Activated naive CD4-positive, alpha-beta T cell treated with Interleukin-2 at 50 U/mL for 16 hours (primary cell): Measurements from ENCODE around the gene FUCA1.
"Not testable (repeated sequence)": the region's sequence is repeated elsewhere in the genome, so short reads cannot be mapped to it uniquely, and the experiment has no call there.

Experiments used
- DNase-seq: peaks from one replicate; pipeline ENCODE4 v3.0.0-alpha.2; 2020

FUCA1 gene

DNA sequence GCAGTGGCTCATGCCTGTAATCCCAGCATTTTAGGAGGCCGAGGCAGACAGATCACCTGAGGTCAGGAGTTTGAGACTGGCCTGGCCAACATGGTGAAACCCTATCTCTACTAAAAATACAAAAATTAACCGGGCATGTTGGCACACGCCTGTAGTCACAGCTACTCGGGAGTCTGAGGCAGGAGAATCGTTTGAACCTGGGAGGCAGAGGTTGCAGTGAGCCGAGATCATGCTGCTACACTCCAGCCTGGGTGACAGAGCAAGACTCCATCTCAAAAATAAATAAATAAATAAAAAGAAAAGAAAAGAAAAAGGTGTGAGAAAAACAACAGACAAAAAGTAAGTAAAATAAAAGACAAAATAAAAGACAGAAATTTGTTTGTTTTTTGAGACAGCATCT, 33.9 kb downstream of the FUCA1 start:
- DNase-seq, result not testable (repeated sequence)

- no peak for DNase-seq
Observed at GRCh38 chr1:23827717-23828116, 40.4 kb downstream of the FUCA1 start.

DNA sequence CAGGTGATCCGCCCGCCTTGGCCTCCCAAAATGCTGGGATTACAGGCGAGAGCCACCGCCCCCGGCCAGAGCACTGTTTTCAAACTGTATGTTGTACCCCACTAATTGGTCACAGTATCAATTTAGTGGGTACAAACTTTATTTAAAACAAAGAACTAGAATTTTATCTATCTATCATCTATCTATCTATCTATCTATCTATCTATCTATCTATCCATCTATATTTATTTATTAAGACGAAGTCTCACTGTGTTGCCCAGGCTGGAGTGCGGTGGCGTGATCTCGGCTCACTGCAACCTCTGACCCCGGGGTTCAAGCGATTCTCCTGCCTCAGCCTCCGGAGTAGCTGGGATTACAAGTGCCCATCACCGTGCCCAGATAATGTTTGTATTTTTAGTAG, 41.5 kb downstream of the FUCA1 start:
- DNase-seq, result not testable (repeated sequence)

- DNase-seq, result peak; percentile 23
Observed at GRCh38 chr1:23825762-23826522, 42.1 kb downstream of the FUCA1 start.

GRCh38 chr1:23825076-23825761, 42.9 kb downstream of the FUCA1 start, which contains the start of gene HMGCL:
HMGCL (minus strand) TSS chr1:23825429; CDS start chr1:23825415, 14 bp downstream.
- DNase-seq, result peak; percentile 91

DNA sequence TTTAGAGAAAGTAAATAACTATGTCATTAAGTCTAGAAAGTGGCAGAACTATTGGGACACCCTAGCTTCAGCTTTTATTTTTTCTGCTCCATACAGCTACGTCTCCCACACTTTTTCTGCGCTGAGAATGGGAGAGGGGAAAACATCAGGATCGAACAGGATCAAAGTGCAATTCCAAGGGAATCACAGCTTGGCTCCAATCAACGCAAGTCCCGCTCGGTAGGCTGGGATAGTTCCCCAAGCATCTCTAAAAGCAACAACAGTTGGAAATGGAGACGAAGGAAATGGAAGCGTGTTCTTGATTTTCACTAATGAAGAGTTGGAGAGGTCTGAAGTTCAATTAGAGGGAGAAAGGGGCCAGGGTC, 43.4 kb downstream of the FUCA1 start:
- no peak for DNase-seq

DNA sequence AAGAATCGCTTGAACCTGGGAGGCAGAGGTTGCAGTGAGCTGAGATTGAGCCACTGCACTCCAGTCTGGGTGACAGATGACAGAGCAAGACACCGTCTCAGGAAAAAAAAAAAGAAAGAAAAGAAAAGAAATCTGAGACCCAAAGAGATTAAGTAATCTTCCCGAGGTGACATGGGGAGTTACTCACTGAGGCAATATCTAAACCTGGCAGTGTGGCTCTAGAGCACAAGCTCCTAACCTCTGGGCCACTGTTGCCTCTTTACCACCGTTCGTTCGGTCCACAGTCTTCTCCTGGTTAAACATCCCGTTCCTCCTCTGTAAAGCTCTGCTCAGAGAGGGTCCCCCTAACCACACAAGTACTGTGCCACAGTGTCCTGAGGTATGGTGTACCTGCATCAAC, 44.3 kb downstream of the FUCA1 start:
- no peak for DNase-seq

DNA sequence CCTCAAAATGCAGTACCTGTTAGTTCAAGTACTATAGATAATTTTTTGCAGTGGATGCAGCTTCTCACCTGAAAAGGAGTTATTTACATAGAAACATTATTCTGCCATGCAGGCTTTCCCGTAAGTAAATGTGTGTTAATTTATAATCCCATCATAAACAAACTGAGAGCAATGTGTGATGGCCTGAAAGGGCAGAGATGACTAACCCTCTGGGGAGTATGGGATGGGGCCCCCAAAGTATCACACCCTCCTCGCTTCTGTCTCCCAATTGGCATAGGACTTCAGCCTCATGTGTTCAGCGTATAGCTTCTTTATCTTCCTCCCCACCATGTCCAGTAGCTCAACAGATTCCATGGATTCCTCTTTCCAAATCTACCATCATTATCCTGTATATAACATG, 50.5 kb downstream of the FUCA1 start:
- DNase-seq, result no peak

DNA sequence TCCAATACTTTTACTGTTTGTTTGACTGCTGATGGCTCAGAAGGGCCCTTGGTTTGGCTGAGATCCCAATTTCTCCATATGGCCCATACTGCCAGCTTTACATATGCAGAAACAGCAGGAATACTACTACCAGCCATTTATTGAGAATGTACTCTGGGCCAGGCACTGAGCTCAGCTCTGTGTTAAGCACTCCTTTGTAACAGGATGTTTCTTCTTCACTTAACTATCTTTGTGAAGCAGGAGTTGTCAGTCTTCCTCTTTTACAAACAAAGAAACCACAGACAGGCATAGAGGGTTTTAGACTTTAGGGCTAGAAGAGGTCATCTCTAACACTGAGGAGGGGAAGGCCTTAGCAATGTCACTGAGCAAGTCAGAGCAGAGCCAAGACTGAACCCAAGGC, 51.2 kb downstream of the FUCA1 start:
- DNase-seq, result no peak

- no peak for DNase-seq
Observed at GRCh38 chr1:23816361-23816760, 51.7 kb downstream of the FUCA1 start.

GRCh38 chr1:23814016-23814415, 54.1 kb downstream of the FUCA1 start:
- no peak for DNase-seq

DNA sequence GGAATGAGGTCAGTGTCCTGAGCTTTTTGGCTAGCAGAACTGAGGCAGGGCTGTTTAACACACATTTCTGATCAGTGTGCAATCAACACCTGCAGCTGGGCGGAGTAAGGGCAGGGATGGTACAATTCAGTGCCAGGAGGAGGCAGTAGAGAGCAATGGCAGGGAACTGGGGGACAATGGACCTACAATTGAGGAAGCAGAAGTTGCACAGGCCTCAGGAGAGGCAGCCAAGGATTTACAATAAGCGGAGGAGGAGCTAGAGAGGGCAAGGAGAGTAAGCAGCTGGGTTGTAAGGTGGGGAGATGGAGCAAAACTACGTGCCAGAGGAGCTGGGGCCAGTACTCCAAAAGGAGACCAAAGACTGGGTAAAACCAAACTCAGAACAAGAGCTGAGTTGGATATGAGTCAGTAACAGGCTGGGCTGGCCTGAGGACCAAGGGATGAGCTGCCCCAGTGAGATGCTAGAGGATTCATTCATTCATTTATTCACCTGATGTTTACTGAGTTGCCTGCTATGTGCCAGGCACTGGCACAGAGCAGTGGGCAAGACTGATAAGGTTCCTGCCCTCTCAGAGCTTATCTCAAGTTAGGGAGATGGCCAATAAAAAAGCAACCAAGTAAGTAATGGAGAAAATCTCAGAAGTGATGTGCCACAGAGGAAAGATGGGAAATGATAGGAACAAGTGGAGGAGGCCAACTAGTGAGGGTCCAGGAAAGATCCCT, 57.1 kb downstream of the FUCA1 start:
- DNase-seq, result peak; percentile 60

DNA sequence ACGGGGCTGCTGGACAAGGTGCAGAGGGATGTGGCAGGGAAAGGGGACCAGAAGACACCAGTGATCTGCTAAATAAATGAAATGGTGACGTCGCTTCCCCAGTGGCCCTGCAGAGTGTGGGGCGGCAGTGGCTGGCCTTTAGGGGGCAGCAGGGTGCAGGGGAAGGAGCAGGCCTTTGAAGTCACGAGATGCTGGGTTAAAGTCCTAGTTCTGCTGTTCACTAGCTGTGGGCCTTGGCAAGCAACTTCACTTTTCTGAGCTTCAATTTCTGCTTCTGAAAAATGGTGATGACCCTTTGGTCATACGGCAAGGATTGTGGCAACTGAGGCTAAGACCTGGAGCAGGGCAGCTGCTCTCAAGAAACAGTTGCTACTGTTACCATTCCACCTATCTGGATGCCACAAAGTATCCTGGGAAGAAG, 58.3 kb downstream of the FUCA1 start:
- DNase-seq, result peak; percentile 83

- no peak for DNase-seq
Observed at GRCh38 chr1:23807453-23807852, 60.6 kb downstream of the FUCA1 start.

DNA sequence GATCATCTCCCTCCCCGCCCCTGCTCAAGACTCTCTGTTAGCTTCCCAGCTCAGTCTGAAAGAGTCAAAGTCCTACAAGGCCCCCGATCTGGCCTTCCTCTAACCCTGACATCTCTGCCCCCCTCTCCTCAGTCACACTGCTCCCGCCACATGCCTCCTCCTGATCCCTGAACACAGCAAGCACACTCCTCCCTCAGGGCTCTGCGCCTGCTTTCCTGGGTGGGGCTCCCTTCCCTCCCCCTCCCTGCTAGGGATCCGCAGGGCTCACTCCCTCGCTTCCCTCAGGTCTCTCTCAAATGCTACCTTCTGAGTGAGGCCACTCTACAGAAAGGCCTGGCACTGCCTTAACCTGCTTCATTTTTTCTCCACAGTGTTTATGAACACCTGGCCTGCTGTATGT, 61.8 kb downstream of the FUCA1 start:
- DNase-seq, result no peak

DNA sequence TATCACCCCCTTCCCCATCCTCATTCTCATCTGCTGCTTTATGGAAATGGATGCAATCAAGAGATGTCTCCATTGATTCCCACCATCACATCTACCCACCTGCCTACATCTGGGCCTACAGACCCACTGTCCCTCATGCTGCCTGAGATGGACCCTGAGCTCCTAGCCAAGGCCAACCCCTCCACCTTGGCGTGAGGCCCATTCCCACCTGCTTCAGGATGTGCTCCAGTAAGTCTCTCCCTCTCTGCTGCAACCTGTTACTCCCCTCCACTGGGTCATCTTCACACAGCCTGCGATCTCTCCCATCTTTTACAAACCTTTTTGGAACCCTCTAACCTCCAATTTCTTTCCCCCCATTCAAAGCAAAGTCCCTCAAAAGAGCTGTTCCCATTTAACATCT, 63.1 kb downstream of the FUCA1 start:
- DNase-seq, result no peak

- no peak for DNase-seq
Observed at GRCh38 chr1:23804183-23804835, 63.8 kb downstream of the FUCA1 start.

DNA sequence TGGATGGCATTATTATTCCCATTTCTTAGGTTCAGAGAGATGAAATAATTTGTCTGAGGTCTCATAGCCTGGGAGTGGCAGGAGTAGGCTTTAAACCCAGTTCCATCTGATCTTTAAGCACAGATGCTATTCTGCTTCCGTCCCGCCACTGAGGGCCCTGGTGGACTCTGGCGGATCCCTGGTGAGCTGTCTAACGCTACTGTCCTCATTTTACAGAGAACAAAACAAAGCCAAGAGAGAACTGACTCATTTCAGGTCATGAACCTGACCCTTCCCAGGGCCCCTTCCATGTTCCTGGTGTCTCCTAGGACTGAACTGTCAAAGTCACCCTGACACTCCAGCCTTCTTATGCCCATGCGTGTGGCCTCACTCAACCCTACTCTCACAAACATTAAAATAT, 64.4 kb downstream of the FUCA1 start:
- no peak for DNase-seq

GRCh38 chr1:23802809-23803342, 65.2 kb downstream of the FUCA1 start:
- DNase-seq, result not testable (repeated sequence)

DNA sequence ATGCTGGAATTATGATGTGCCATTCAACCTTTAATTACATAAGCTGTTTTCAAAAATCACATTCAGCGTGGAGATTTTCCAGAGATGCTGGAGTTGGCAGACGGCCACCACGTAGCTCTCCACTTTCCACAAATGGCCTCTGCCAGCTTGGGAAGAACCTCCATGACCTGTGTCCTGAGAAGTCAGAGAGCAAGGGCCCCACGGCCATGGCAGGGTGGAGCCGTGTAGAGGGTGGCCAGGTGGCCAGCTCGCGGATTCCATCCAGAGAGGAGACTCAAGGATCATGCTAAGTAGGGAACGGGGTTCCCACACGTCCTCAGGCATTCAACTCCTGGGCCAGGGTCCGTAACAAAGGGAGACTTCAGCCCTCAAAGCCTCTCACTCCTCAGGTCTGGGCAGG, 66.2 kb downstream of the FUCA1 start:
- DNase-seq, result no peak

DNA sequence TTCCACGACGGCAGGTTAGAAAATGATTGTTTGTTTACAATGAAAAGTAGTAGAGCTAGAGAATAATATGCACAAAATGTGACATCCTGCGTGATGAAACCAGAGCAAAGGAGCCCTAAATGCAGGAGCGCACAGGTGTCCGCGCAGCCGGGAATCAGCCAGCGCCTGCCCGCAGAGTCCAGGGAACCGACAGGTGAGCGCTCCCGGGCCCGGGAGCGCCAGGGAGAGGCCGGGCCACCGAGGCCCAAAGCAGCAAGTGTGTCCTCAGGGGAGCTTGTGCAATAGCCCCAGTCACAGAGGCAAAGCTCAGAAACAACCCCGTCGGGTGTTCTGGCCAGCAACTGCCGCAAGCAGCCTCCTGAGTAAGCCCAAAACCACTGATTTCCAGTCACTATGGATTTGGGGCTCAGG, 66.7 kb downstream of the FUCA1 start:
- DNase-seq, result no peak

GRCh38 chr1:23800400-23801337, 67.4 kb downstream of the FUCA1 start, which contains the start of gene GALE:
GALE (minus strand) TSS chr1:23800754; CDS start chr1:23799007, 1,747 bp downstream.
- peak; percentile 98 for DNase-seq
